ENCODE data around the gene RCBTB2. TPM values are rescaled to one million over a fixed set of nuclear protein-coding genes. Genes with fewer than 3 reads are reported as not detected.

RCBTB2 gene
- total and polyA plus RNA-seq, 9 of the 15 experiments (the other 6 are each of a cell fraction or from before 2014, with no cell fraction given): 0.91 to 3.3 (median 1.5) TPM

GRCh38 chr13:48560657-48561337 lies 27.9 kb upstream of the RCBTB2 start:
- peaks cover 0 to 30% of the 10 kb centered on the region in 2 experiments; a peak in 2 of 5 replicates for H3K4me1 ChIP-seq (replicated peaks in 1 of 2; ENCODE audit: control insufficient read depth in 2 of 2, insufficient read depth in 2 of 2, low read length in 2 of 2)
- H3K27me3 ChIP-seq (ENCODE audit: control insufficient read depth in 2 of 2, insufficient read depth in 2 of 2, low read length in 2 of 2): no peaks in the 10 kb centered on the region
- no peak overlapping the region for H3K9ac ChIP-seq (ENCODE audit: insufficient read depth in 1 of 2, low read depth in 2 of 2, low read length in 2 of 2)
- no peak overlapping the region for H2AFZ ChIP-seq (ENCODE audit: low read depth, low read length)
- no peak overlapping the region for H3K27ac ChIP-seq (ENCODE audit: extremely low read depth, low read depth, low read length)
- ChIA-PET POLR2A (interaction anchor here (0.6 to 1.1 kb wide), 2 partner anchors 9 to 42 kb away, joined by 3 read pairs; no protein-coding TSS in a partner anchor), CTCF (ENCODE audit: low intra/inter-chr PET ratio) (no interaction called here)
- intact Hi-C loops (cut with micrococcal nuclease): no loop called here
- FAIRE-seq: no peak
- no peaks in the 10 kb centered on the region for H4K20me1 ChIP-seq (replicated peaks; ENCODE audit: control insufficient read depth, insufficient read depth, low read length)
- in situ Hi-C loops (cut with MboI): no loop called here
- no peak overlapping the region for H3K4me3 ChIP-seq
- BruUV-seq (replicated peaks): no TSS peak
- ATAC-seq: no peak
- no peaks in the 10 kb centered on the region for H3K9me1 ChIP-seq (ENCODE audit: control insufficient read depth, insufficient read depth, low read length)
- no peak overlapping the region for H3K4me2 ChIP-seq (ENCODE audit: insufficient read depth, low read length)
- DNase-seq (ENCODE audit: extremely low read depth in 1 of 4, low spot score in 3 of 4): no peak
- WGBS (ENCODE audit: insufficient coverage, low coverage, missing lambda C conversion rate): 23% methylated on average over 8 of the region's 9 CpGs
- no peaks in the 10 kb centered on the region for H3K79me2 ChIP-seq (ENCODE audit: control insufficient read depth, insufficient read depth, low read length)
- no peaks in the 10 kb centered on the region for H3K36me3 ChIP-seq (ENCODE audit: control insufficient read depth, insufficient read depth, low read length)
- TF ChIP-seq MAFG (tag; conservative IDR thresholded peaks at IDR 0.05): 0 out of 2 replicates have a peak, but pooled peaks have one; percentile 10
- TF ChIP-seq THRB (CRISPR knock-in tag; conservative IDR thresholded peaks at IDR 0.05): no peak
- TF ChIP-seq PTRF (tag; IDR thresholded peaks at IDR 0.05): no peak
- TF ChIP-seq ZNF316 (IDR thresholded peaks at IDR 0.05): peak; percentile 62
- no peak for TF ChIP-seq RFX1 (IDR thresholded peaks at IDR 0.05)
- 0 out of 2 replicates have a peak, but pooled peaks have one; percentile 11 for TF ChIP-seq MAFK (IDR thresholded peaks at IDR 0.05; ENCODE audit: low read length)
- peak; percentile 36; the same call in 1 of the 2 replicates for TF ChIP-seq MAFF (IDR thresholded peaks at IDR 0.05; ENCODE audit: low read length)
- peak; percentile 34; the same call in 1 of the 2 replicates for TF ChIP-seq C11orf30 (IDR thresholded peaks at IDR 0.05; ENCODE audit: low read depth)
- H3K9me3 ChIP-seq (replicated peaks; ENCODE audit: control insufficient read depth, insufficient read depth, low read depth, low read length): no peaks in the 10 kb centered on the region; the same call in 1 of the 2 replicates
